H9 (cell line): Measurements from ENCODE around the gene LAMC1. TPM values are rescaled to one million over a fixed set of nuclear protein-coding genes. Genes with fewer than 3 reads are reported as not detected.

Experiments used
- DNase-seq: peaks from one replicate; pipeline ENCODE4 v3.0.0-alpha.2; 2017
- H2AFZ ChIP-seq: one replicate; pipeline ENCODE4 v1.6.1; 2013; ENCODE audit warnings: mild to moderate bottlenecking, low read length, control low read depth, moderate library complexity
- H2AK5ac ChIP-seq: 2 replicates; pipeline ENCODE4 v1.6.1; 2013; ENCODE audit warnings: low read length, control low read depth, mixed read lengths; ENCODE audit not compliant: insufficient read length
- H2BK120ac ChIP-seq: one replicate; pipeline ENCODE4 v1.6.1; 2013; ENCODE audit warnings: low read depth, mild to moderate bottlenecking, low read length, control low read depth, inconsistent platforms; ENCODE audit not compliant: poor library complexity, severe bottlenecking
- H2BK12ac ChIP-seq: 2 replicates; pipeline ENCODE4 v1.6.1; 2013; ENCODE audit warnings: low read length, control low read depth, mixed read lengths, low read depth; ENCODE audit not compliant: insufficient read length
- H2BK15ac ChIP-seq: 2 replicates; pipeline ENCODE4 v1.6.1; 2013; ENCODE audit warnings: low read depth, low read length, control low read depth
- H2BK20ac ChIP-seq: one replicate; pipeline ENCODE4 v1.6.1; 2013; ENCODE audit warnings: low read depth, mild to moderate bottlenecking, low read length, control low read depth, inconsistent platforms; ENCODE audit not compliant: poor library complexity, severe bottlenecking
- H2BK5ac ChIP-seq: 2 replicates; pipeline ENCODE4 v1.6.1; 2013; ENCODE audit warnings: low read length, control low read depth, mixed read lengths; ENCODE audit not compliant: insufficient read length
- H3K14ac ChIP-seq: 2 replicates; pipeline ENCODE4 v1.6.1; 2013; ENCODE audit warnings: low read length, control low read depth; ENCODE audit not compliant: insufficient read depth
- H3K18ac ChIP-seq: 2 replicates; pipeline ENCODE4 v1.6.1; 2013; ENCODE audit warnings: low read depth, mild to moderate bottlenecking, mixed read lengths, low read length, control low read depth; ENCODE audit not compliant: insufficient read length
- H3K23ac ChIP-seq: 2 replicates; pipeline ENCODE4 v1.6.1; 2013; ENCODE audit warnings: low read length, control low read depth, mixed read lengths, low read depth; ENCODE audit not compliant: insufficient read length
- H3K23me2 ChIP-seq: 2 replicates; pipeline ENCODE4 v1.6.1; 2013; ENCODE audit warnings: low read depth, mild to moderate bottlenecking, mixed read lengths, low read length, control low read depth; ENCODE audit not compliant: insufficient read length, poor library complexity, severe bottlenecking
- H3K27ac ChIP-seq: 2 replicates; pipeline ENCODE4 v1.5.1; 2013; ENCODE audit warnings: low read length, control low read depth, mixed read lengths, low read depth; ENCODE audit not compliant: insufficient read length
- H3K27me3 ChIP-seq: 2 replicates; pipeline ENCODE4 v1.6.1; 2013; ENCODE audit warnings: low read length, control low read depth, inconsistent platforms; ENCODE audit not compliant: insufficient read depth
- H3K4ac ChIP-seq: 2 replicates; pipeline ENCODE4 v1.6.1; 2013; ENCODE audit warnings: low read depth, mild to moderate bottlenecking, control low read depth, inconsistent platforms, low read length, moderate library complexity
- H3K4me1 ChIP-seq: 2 replicates; pipeline ENCODE4 v1.6.1; 2013; ENCODE audit warnings: low read length, control low read depth, inconsistent platforms; ENCODE audit not compliant: insufficient read depth
- H3K4me2 ChIP-seq: 2 replicates; pipeline ENCODE4 v1.6.1; 2013; ENCODE audit warnings: low read length, control low read depth, mixed read lengths; ENCODE audit not compliant: insufficient read length, insufficient read depth
- H3K56ac ChIP-seq: 2 replicates; pipeline ENCODE4 v1.6.1; 2013; ENCODE audit warnings: low read depth, mild to moderate bottlenecking, mixed read lengths, low read length, control low read depth; ENCODE audit not compliant: insufficient read length
- H3K79me1 ChIP-seq: 2 replicates; pipeline ENCODE4 v1.6.1; 2013; ENCODE audit warnings: low read depth, mild to moderate bottlenecking, moderate library complexity, low read length, control low read depth, inconsistent platforms; ENCODE audit not compliant: insufficient read depth, poor library complexity, severe bottlenecking
- H3K79me2 ChIP-seq: 2 replicates; pipeline ENCODE4 v1.6.1; 2013; ENCODE audit warnings: low read length, control low read depth, inconsistent platforms; ENCODE audit not compliant: insufficient read depth
- H3K9ac ChIP-seq: 2 replicates; pipeline ENCODE4 v1.6.1; 2013; ENCODE audit warnings: low read length, control low read depth, mixed read lengths; ENCODE audit not compliant: insufficient read length; ENCODE audit errors: extremely low read depth
- H3K9me3 ChIP-seq: one replicate; pipeline ENCODE4 v1.6.1; 2013; ENCODE audit warnings: low read depth, low read length, inconsistent platforms; ENCODE audit not compliant: control insufficient read depth
- H3T11ph ChIP-seq: one replicate; pipeline ENCODE4 v1.6.1; 2013; ENCODE audit warnings: mild to moderate bottlenecking, low read length, control low read depth, inconsistent platforms
- H4K20me1 ChIP-seq: one replicate; pipeline ENCODE4 v1.6.1; 2013; ENCODE audit not compliant: control insufficient read depth, insufficient read length, insufficient read depth
- H4K5ac ChIP-seq: 2 replicates; pipeline ENCODE4 v1.6.1; 2013; ENCODE audit warnings: low read depth, mild to moderate bottlenecking, mixed read lengths, low read length, control low read depth; ENCODE audit not compliant: insufficient read length
- H4K8ac ChIP-seq: replicated peaks from 2 replicates; pipeline ENCODE4 v1.6.1; 2013; ENCODE audit warnings: low read length, control low read depth, mixed read lengths, low read depth; ENCODE audit not compliant: insufficient read length
- H4K91ac ChIP-seq: 2 replicates; pipeline ENCODE4 v1.6.1; 2013; ENCODE audit warnings: low read depth, mild to moderate bottlenecking, moderate library complexity, mixed read lengths, low read length, control low read depth; ENCODE audit not compliant: insufficient read length
- H3K27ac Mint-ChIP-seq, 3 experiments: 2 replicates in 2 of 3; 3 replicates in 1 of 3; pipeline ENCODE4 v1.8.0; 2020 to 2021; ENCODE audit warnings: mixed read lengths in 3 of 3, mild to moderate bottlenecking in 1 of 3, moderate library complexity in 1 of 3
- H3K27me3 Mint-ChIP-seq: 2 replicates; pipeline ENCODE4 v1.8.0; 2021; ENCODE audit warnings: low read depth, mild to moderate bottlenecking, moderate library complexity, mixed read lengths
- H3K36me3 Mint-ChIP-seq, 3 experiments: 2 replicates in 2 of 3; 3 replicates in 1 of 3; pipeline ENCODE4 v1.8.0; 2020 to 2021; ENCODE audit warnings: low read depth in 3 of 3, mixed read lengths in 3 of 3; ENCODE audit not compliant: insufficient read depth in 1 of 3
- H3K4me1 Mint-ChIP-seq, 2 experiments: 2 replicates each; pipeline ENCODE4 v1.8.0; 2020; ENCODE audit warnings: mixed read lengths in 2 of 2
- H3K4me3 Mint-ChIP-seq, 2 experiments: 2 replicates in 1 of 2; 3 replicates in 1 of 2; pipeline ENCODE4 v1.8.0; 2020 to 2021; ENCODE audit warnings: mild to moderate bottlenecking in 2 of 2, mixed read lengths in 2 of 2, moderate library complexity in 1 of 2
- H3K9me3 Mint-ChIP-seq, 2 experiments: 2 replicates in 1 of 2; 3 replicates in 1 of 2; pipeline ENCODE4 v1.8.0; 2020; ENCODE audit warnings: mild to moderate bottlenecking in 2 of 2, mixed read lengths in 2 of 2, moderate library complexity in 1 of 2
- WGBS: extraction: QIAGEN DNeasy Blood & Tissue Kit; methylation state at CpG from one replicate; pipeline ENCODE4 v1.1.7; 2013; ENCODE audit warnings: missing lambda C conversion rate, low lambda C conversion rate, mixed read lengths; ENCODE audit not compliant: insufficient read length; ENCODE audit errors: extremely low coverage; 5-methylcytosine and 5-hydroxymethylcytosine counted together
- total RNA-seq: library from RNA; stranded (reverse); gene quantifications from 2 replicates; pipeline ENCODE4 v1.2.1, GENCODE V29; 2021
- TF ChIP-seq, protein P1 (sequence below): fragments of 200-600 bp; sonication (generic); conservative IDR thresholded peaks from 3 replicates; pipeline ENCODE4 v1.8.0; 2021; ENCODE audit warnings: antibody characterized with exemption, mild to moderate bottlenecking

LAMC1 gene
- total RNA-seq, 1 experiment from 2014 or later, result 96.2 TPM

DNA sequence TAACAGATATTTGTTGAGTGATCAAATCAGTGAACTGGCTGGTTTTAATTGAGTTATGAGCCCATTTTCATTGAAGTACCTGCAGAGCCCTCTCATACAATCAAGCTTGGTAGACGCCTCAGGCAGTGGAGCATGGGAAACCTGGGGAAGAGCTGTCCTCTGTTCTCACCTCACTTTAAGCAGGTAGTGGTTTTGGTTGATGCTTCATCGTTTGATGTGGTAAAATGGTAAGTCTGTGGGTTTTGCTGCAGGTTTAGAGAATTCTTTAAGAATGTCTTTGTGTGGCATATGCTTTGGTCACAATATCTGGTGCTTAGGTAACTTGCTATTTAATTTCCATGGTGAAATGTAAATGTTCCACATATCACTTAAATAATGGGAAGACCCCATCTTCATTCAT lies 10.0 kb downstream of the LAMC1 start:
- no peaks in the 10 kb centered on the region for H3K27me3 ChIP-seq
- H2BK5ac ChIP-seq, result no peak overlapping the region
- H2BK120ac ChIP-seq, result no peak overlapping the region
- no peak overlapping the region for H2AFZ ChIP-seq
- H3K79me2 ChIP-seq, result no peaks in the 10 kb centered on the region
- no CpG with 5 or more reads among the region's 2 CpGs for WGBS
- no peak overlapping the region for H4K5ac ChIP-seq
- H2BK20ac ChIP-seq, result no peak overlapping the region
- no peak overlapping the region for H3K9ac ChIP-seq
- H4K20me1 ChIP-seq, result no peaks in the 10 kb centered on the region
- Mint-ChIP-seq H3K36me3 (peaks cover 0 to 4% (median 3%) of the 10 kb centered on the region in 3 experiments; a peak in 2 of 7 replicates), H3K27me3 (peaks cover 2% of the 10 kb centered on the region), H3K9me3 (no peaks in the 10 kb centered on the region), H3K4me1 (peaks cover 48 to 55% of the 10 kb centered on the region in 2 experiments), H3K4me3 (no peak overlapping the region), H3K27ac (no peak overlapping the region)
- H3K23me2 ChIP-seq, result no peaks in the 10 kb centered on the region
- no peak overlapping the region for H3K18ac ChIP-seq
- H4K91ac ChIP-seq, result no peak overlapping the region
- no peak overlapping the region for H2AK5ac ChIP-seq
- no peak overlapping the region for H3K4ac ChIP-seq
- H3K79me1 ChIP-seq, result no peaks in the 10 kb centered on the region
- H3T11ph ChIP-seq, result no peak overlapping the region
- no peak for DNase-seq
- no peak overlapping the region for H3K27ac ChIP-seq
- no peak overlapping the region for H2BK15ac ChIP-seq
- TF ChIP-seq, protein P1, sequence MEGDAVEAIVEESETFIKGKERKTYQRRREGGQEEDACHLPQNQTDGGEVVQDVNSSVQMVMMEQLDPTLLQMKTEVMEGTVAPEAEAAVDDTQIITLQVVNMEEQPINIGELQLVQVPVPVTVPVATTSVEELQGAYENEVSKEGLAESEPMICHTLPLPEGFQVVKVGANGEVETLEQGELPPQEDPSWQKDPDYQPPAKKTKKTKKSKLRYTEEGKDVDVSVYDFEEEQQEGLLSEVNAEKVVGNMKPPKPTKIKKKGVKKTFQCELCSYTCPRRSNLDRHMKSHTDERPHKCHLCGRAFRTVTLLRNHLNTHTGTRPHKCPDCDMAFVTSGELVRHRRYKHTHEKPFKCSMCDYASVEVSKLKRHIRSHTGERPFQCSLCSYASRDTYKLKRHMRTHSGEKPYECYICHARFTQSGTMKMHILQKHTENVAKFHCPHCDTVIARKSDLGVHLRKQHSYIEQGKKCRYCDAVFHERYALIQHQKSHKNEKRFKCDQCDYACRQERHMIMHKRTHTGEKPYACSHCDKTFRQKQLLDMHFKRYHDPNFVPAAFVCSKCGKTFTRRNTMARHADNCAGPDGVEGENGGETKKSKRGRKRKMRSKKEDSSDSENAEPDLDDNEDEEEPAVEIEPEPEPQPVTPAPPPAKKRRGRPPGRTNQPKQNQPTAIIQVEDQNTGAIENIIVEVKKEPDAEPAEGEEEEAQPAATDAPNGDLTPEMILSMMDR, result no peak
- no peak overlapping the region for H3K23ac ChIP-seq
- no peak overlapping the region for H2BK12ac ChIP-seq
- no peaks in the 10 kb centered on the region for H3K9me3 ChIP-seq
- H3K4me2 ChIP-seq, result no peak overlapping the region
- H4K8ac ChIP-seq, result no peak overlapping the region
- no peak overlapping the region for H3K56ac ChIP-seq
- no peaks in the 10 kb centered on the region; the same call in 1 of the 2 replicates for H3K4me1 ChIP-seq
- H3K14ac ChIP-seq, result no peak overlapping the region
